Measurements from ENCODE around the gene POLR1A. TPM values are rescaled to one million over a fixed set of nuclear protein-coding genes. Genes with fewer than 3 reads are reported as not detected.

The POLR1A gene
- total RNA-seq, 1 experiment from 2014 or later: 29.7 TPM

GRCh38 chr2:86074811-86075210 is 30.9 kb downstream of the POLR1A start:
- Histone ChIP-seq H3K4me3 (no peak overlapping the region), H3K9me2 (ENCODE audit: insufficient read depth) (no peaks in the 10 kb centered on the region), H3F3A (ENCODE audit: insufficient read depth, low read depth) (peaks cover 10% of the 10 kb centered on the region; the same call in 1 of the 2 replicates), H4K20me1 (ENCODE audit: insufficient read depth) (no peaks in the 10 kb centered on the region), H3K36me3 (ENCODE audit: low read depth) (peaks cover 16% of the 10 kb centered on the region; the same call in 1 of the 2 replicates), H3K27ac (no peak overlapping the region), H3K4me1 (replicated peaks; ENCODE audit: insufficient read depth) (no peaks in the 10 kb centered on the region), H3K9me3 (ENCODE audit: insufficient read depth, low read depth) (no peaks in the 10 kb centered on the region), H3K79me2 (ENCODE audit: low read depth) (no peaks in the 10 kb centered on the region), H2AFZ (no peak overlapping the region), H3K27me3 (ENCODE audit: insufficient read depth, low read depth) (no peaks in the 10 kb centered on the region), H3K4me2 (no peak overlapping the region)
- intact Hi-C loops (cut with micrococcal nuclease; ENCODE audit: unreplicated experiment): no loop called here
- ChIA-PET CTCF (no interaction called here), POLR2A (ENCODE audit: unreplicated experiment) (no interaction called here)
- TF ChIP-seq EZH2 (IDR thresholded peaks at IDR 0.05; ENCODE audit: low read depth) (no peak), CTCF (conservative IDR thresholded peaks at IDR 0.05) (no peak)
- DNase-seq: no peak
- no TSS peak for BruUV-seq (replicated peaks)

GRCh38 chr2:86074256-86074655 is 31.4 kb downstream of the POLR1A start:
- Histone ChIP-seq H3K9me2 (ENCODE audit: insufficient read depth) (no peaks in the 10 kb centered on the region), H2AFZ (no peak overlapping the region), H3K4me2 (no peak overlapping the region), H4K20me1 (ENCODE audit: insufficient read depth) (no peaks in the 10 kb centered on the region), H3K27ac (no peak overlapping the region), H3K4me1 (replicated peaks; ENCODE audit: insufficient read depth) (no peaks in the 10 kb centered on the region), H3K36me3 (ENCODE audit: low read depth) (peaks cover 17% of the 10 kb centered on the region), H3K4me3 (no peak overlapping the region), H3K27me3 (ENCODE audit: insufficient read depth, low read depth) (no peaks in the 10 kb centered on the region), H3K9me3 (ENCODE audit: insufficient read depth, low read depth) (no peaks in the 10 kb centered on the region), H3F3A (ENCODE audit: insufficient read depth, low read depth) (peaks cover 10% of the 10 kb centered on the region; the same call in 1 of the 2 replicates), H3K79me2 (ENCODE audit: low read depth) (no peaks in the 10 kb centered on the region)
- intact Hi-C loops (cut with micrococcal nuclease; ENCODE audit: unreplicated experiment): no loop called here
- no peak for DNase-seq
- CTCF ChIA-PET: no interaction called here
- TF ChIP-seq CTCF (conservative IDR thresholded peaks at IDR 0.05) (no peak), EZH2 (IDR thresholded peaks at IDR 0.05; ENCODE audit: low read depth) (no peak)
- POLR2A ChIA-PET (ENCODE audit: unreplicated experiment): no interaction called here
- no TSS peak for BruUV-seq (replicated peaks)

- TF ChIP-seq EZH2 (IDR thresholded peaks at IDR 0.05; ENCODE audit: low read depth): no peak
- no peak for TF ChIP-seq CTCF (conservative IDR thresholded peaks at IDR 0.05)
- POLR2A ChIA-PET (ENCODE audit: unreplicated experiment): no interaction called here
Observed at GRCh38 chr2:86073225-86073624, 32.5 kb downstream of the POLR1A start.

More at GRCh38 chr2:86073225-86073624, 32.5 kb downstream of the POLR1A start:
- no peak overlapping the region for H3K27ac ChIP-seq
- no peaks in the 10 kb centered on the region for H4K20me1 ChIP-seq (ENCODE audit: insufficient read depth)
- H3K79me2 ChIP-seq (ENCODE audit: low read depth): no peaks in the 10 kb centered on the region
- peaks cover 10% of the 10 kb centered on the region; the same call in 1 of the 2 replicates for H3F3A ChIP-seq (ENCODE audit: insufficient read depth, low read depth)
- no peaks in the 10 kb centered on the region for H3K4me1 ChIP-seq (replicated peaks; ENCODE audit: insufficient read depth)
- no TSS peak for BruUV-seq (replicated peaks)
- intact Hi-C loops (cut with micrococcal nuclease; ENCODE audit: unreplicated experiment): no loop called here
- H3K36me3 ChIP-seq (ENCODE audit: low read depth): peaks cover 23% of the 10 kb centered on the region
- H3K9me2 ChIP-seq (ENCODE audit: insufficient read depth): no peaks in the 10 kb centered on the region
- H3K9me3 ChIP-seq (ENCODE audit: insufficient read depth, low read depth): no peaks in the 10 kb centered on the region
- CTCF ChIA-PET: interaction anchor here (0.7 kb wide), 1 partner anchor 9 kb away, joined by 4 read pairs; no protein-coding TSS in a partner anchor
- peak in 1 of 2 experiments; percentile 55 for DNase-seq
- no peak overlapping the region for H3K4me2 ChIP-seq
- no peak overlapping the region for H2AFZ ChIP-seq
- no peaks in the 10 kb centered on the region for H3K27me3 ChIP-seq (ENCODE audit: insufficient read depth, low read depth)
- H3K4me3 ChIP-seq: no peak overlapping the region

All from PC-9 (cell line).